Kidney epithelial cell (primary cell): Measurements from ENCODE around the gene ACOX3. TPM values are rescaled to one million over a fixed set of nuclear protein-coding genes. Genes with fewer than 3 reads are reported as not detected.
"Not testable (repeated sequence)": the region's sequence is repeated elsewhere in the genome, so short reads cannot be mapped to it uniquely, and the experiment has no call there.

Source experiments
- DNase-seq: peaks from one replicate; pipeline ENCODE4 v3.0.0-alpha.2; 2010; ENCODE audit warnings: low read depth
- H3K27me3 ChIP-seq: 2 replicates; pipeline ENCODE4 v1.6.0; 2011; ENCODE audit warnings: low read length; ENCODE audit not compliant: control insufficient read depth, insufficient read depth
- H3K36me3 ChIP-seq: 2 replicates; pipeline ENCODE4 v1.5.1; 2011; ENCODE audit warnings: low read length; ENCODE audit not compliant: control insufficient read depth, insufficient read depth
- H3K4me3 ChIP-seq: 2 replicates; pipeline ENCODE4 v1.5.1; 2011; ENCODE audit warnings: low read depth, mild to moderate bottlenecking, control low read depth, low read length
- CTCF ChIP-seq: IDR thresholded peaks from 2 replicates; pipeline ENCODE4 v1.5.1; 2011; ENCODE audit warnings: mild to moderate bottlenecking, moderate library complexity, low read length, control low read depth, inconsistent platforms; ENCODE audit not compliant: insufficient read depth, poor library complexity, severe bottlenecking
- total RNA-seq: library from RNA; depleted of rRNA; stranded (reverse); fragments of >200 nt; gene quantifications from 2 replicates; pipeline ENCODE4 v1.2.3, GENCODE V29; 2015

The ACOX3 gene
- total RNA-seq, 1 donor from 2014 or later, result 37.4 TPM

- Histone ChIP-seq H3K27me3 (no peaks in the 10 kb centered on the region), H3K4me3 (no peak overlapping the region), H3K36me3 (peaks cover 1% of the 10 kb centered on the region)
- no peak for DNase-seq
- no peak for TF ChIP-seq CTCF
Observed at GRCh38 chr4:8409264-8410065, 31.1 kb downstream of the ACOX3 start.

GRCh38 chr4:8407756-8408155 is 32.8 kb downstream of the ACOX3 start:
- Histone ChIP-seq H3K4me3 (no peak overlapping the region), H3K36me3 (no peaks in the 10 kb centered on the region), H3K27me3 (no peaks in the 10 kb centered on the region)
- no peak for TF ChIP-seq CTCF
- no peak for DNase-seq

- no peak for DNase-seq
- H3K27me3 ChIP-seq, result no peaks in the 10 kb centered on the region
- no peak overlapping the region for H3K4me3 ChIP-seq
- TF ChIP-seq CTCF, result no peak
- peaks cover 1% of the 10 kb centered on the region for H3K36me3 ChIP-seq
Observed at GRCh38 chr4:8407316-8407715, 33.2 kb downstream of the ACOX3 start.

- not testable (repeated sequence) for H3K27me3 ChIP-seq, DNase-seq, H3K36me3 ChIP-seq, H3K4me3 ChIP-seq
Observed at GRCh38 chr4:8406887-8407286, 33.6 kb downstream of the ACOX3 start.

GRCh38 chr4:8405516-8405875 is 35.0 kb downstream of the ACOX3 start:
- TF ChIP-seq CTCF, result no peak
- Histone ChIP-seq H3K4me3 (no peak overlapping the region), H3K27me3 (no peaks in the 10 kb centered on the region), H3K36me3 (peaks cover 1% of the 10 kb centered on the region)
- no peak for DNase-seq

GRCh38 chr4:8404791-8405515 is 35.6 kb downstream of the ACOX3 start:
- Histone ChIP-seq H3K36me3 (peaks cover 1% of the 10 kb centered on the region), H3K4me3 (no peak overlapping the region), H3K27me3 (no peaks in the 10 kb centered on the region)
- DNase-seq, result no peak
- TF ChIP-seq CTCF, result no peak
